ENCODE data around the gene KSR1. TPM values are rescaled to one million over a fixed set of nuclear protein-coding genes. Genes with fewer than 3 reads are reported as not detected.

The KSR1 gene
- total and polyA plus RNA-seq, 11 donors: 6.1 to 31.1 (median 7.5) TPM

DNA sequence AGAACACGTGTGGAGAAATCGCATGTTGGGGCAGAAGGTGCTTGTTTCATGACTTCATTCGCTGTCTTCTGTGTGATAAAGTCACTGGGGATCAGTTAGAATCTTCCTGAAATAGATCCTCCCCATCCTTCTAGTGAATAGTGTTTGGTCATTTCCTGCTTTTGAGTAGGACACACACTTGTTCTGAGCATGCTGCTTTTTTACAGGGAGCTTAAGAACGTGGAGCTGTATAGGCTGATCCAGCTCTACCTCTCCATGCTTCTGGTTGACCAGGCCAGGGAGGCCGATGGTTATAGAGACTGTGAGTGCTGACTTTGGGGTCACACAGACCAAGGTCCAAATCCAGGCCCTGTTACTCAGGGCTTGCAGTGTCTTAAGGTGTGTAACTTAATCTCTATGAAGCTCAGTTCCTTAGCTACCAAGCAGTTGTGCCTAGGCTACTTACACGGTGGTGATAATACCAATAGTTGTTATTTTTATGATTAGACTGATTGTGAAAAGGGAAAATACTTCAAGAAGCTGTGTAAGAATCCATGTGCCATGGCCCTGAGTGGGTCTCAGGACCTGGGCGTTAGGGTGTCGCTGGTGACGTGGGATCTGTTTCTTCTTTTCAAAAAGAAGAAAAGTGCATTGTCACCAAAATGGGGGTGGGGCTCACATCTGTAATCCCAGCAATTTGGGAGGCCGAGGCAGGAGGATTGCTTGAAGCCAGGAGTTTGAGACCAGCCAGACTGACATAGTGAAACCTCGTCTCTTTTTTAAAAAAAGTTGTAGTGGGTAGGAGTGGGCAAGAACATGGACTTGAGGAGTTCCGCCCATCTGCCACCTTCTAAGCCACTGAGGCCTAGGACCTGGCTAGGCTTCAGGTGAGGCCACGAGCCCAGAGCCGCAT is 110.7 kb downstream of the KSR1 start:
- H3K4me1 ChIP-seq: peaks cover 0 to 68% (median 32%) of the 10 kb centered on the region in 12 donors
- WGBS, 4 donors: 56 to 82% (median 76%) methylated on average over 9 to 14 of the region's 14 CpGs
- H3K27me3 ChIP-seq: no peaks in the 10 kb centered on the region
- H3K36me3 ChIP-seq: no peaks in the 10 kb centered on the region
- no peak overlapping the region for H3K4me3 ChIP-seq
- H3K9me3 ChIP-seq: no peaks in the 10 kb centered on the region
- DNase-seq (no peak), ATAC-seq (peak; percentile 25 to 77 (median 46))
- peak overlapping the region in 8 of 12 donors; percentile 30 to 79 (median 68) for H3K27ac ChIP-seq
- no peak for TF ChIP-seq CTCF (IDR thresholded peaks at IDR 0.05)
- no peak for TF ChIP-seq POLR2A (IDR thresholded peaks at IDR 0.05)
- intact Hi-C loops (cut with DNase I): loop anchor here in 4 of 10 donors (5.0 to 10.0 kb wide), 3 partner anchors 72 to 112 kb away; partner anchors contain the start of gene KSR1 (in 3 of the 4)

- no peaks in the 10 kb centered on the region for H3K27me3 ChIP-seq
- H3K36me3 ChIP-seq: no peaks in the 10 kb centered on the region
- H3K27ac ChIP-seq: no peak overlapping the region
- no peaks in the 10 kb centered on the region for H3K9me3 ChIP-seq
- TF ChIP-seq POLR2A (IDR thresholded peaks at IDR 0.05) (no peak), CTCF (IDR thresholded peaks at IDR 0.05) (no peak)
- DNase-seq (no peak), ATAC-seq (no peak)
- 80 to 92% (median 87%) methylated on average over 4 to 5 of the region's 5 CpGs for WGBS, 4 donors
- no peak overlapping the region for H3K4me3 ChIP-seq
- intact Hi-C loops (cut with DNase I): loop anchor here in 4 of 10 donors (5.0 to 10.0 kb wide), 3 partner anchors 73 to 113 kb away; partner anchors contain the start of gene KSR1 (in 3 of the 4)
- peaks cover 0 to 67% (median 32%) of the 10 kb centered on the region in 12 donors for H3K4me1 ChIP-seq
Observed at GRCh38 chr17:27567563-27567859, 111.3 kb downstream of the KSR1 start.

- Histone ChIP-seq H3K9me3 (no peaks in the 10 kb centered on the region), H3K36me3 (no peaks in the 10 kb centered on the region), H3K27me3 (no peaks in the 10 kb centered on the region), H3K4me3 (no peak overlapping the region), H3K27ac (no peak overlapping the region), H3K4me1 (peaks cover 0 to 61% (median 32%) of the 10 kb centered on the region in 12 donors)
- no peak for DNase-seq
- no peak for TF ChIP-seq POLR2A (IDR thresholded peaks at IDR 0.05)
- no peak for TF ChIP-seq CTCF (IDR thresholded peaks at IDR 0.05)
- WGBS, 4 donors: 87 to 93% (median 91%) methylated on average over 8 to 9 of the region's 9 CpGs
- intact Hi-C loops (cut with DNase I): loop anchor here in 4 of 10 donors (5.0 to 10.0 kb wide), 3 partner anchors 73 to 113 kb away; partner anchors contain the start of gene KSR1 (in 3 of the 4)
- ATAC-seq: no peak
Observed at GRCh38 chr17:27568216-27568615, 112.0 kb downstream of the KSR1 start.

DNA sequence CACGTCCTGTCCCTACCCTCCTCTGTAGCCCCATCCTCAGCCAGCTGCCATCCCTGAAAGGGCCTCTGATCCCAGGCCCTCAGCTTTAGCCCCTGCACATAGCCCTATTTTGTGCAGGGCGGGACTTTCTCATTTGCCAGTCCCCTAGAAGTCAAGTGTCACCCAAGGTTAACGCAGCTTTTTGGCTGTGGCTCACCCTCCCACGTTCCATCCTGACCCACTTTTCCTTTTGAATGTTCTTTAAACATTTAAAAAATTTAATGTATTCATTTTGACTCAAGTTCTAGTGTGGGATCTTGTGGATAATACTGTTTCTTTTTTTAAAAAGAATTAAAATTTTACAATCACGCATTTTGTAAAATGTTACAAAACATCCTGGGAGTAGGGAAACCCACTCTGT is 112.6 kb downstream of the KSR1 start:
- no peaks in the 10 kb centered on the region for H3K36me3 ChIP-seq
- 68 to 78% (median 74%) methylated on average over 5 of the region's 5 CpGs for WGBS, 4 donors
- ATAC-seq: no peak
- H3K27ac ChIP-seq: peak overlapping the region in 1 of 12 donors; percentile 32
- H3K27me3 ChIP-seq: no peaks in the 10 kb centered on the region
- no peak for DNase-seq
- intact Hi-C loops (cut with DNase I): loop anchor here in 4 of 10 donors (5.0 to 10.0 kb wide), 3 partner anchors 74 to 114 kb away; partner anchors contain the start of gene KSR1 (in 3 of the 4)
- no peak for TF ChIP-seq POLR2A (IDR thresholded peaks at IDR 0.05)
- TF ChIP-seq CTCF (IDR thresholded peaks at IDR 0.05): no peak
- H3K4me3 ChIP-seq: no peak overlapping the region
- H3K4me1 ChIP-seq: peaks cover 0 to 61% (median 33%) of the 10 kb centered on the region in 12 donors
- no peaks in the 10 kb centered on the region for H3K9me3 ChIP-seq
